GM19238 (cell line): ENCODE data around the gene S100A12.

Experiments used
- DNase-seq: peaks from one replicate; pipeline ENCODE4 v3.0.0; 2011; ENCODE audit warnings: low spot score; ENCODE audit not compliant: insufficient read length

Gene S100A12

DNA sequence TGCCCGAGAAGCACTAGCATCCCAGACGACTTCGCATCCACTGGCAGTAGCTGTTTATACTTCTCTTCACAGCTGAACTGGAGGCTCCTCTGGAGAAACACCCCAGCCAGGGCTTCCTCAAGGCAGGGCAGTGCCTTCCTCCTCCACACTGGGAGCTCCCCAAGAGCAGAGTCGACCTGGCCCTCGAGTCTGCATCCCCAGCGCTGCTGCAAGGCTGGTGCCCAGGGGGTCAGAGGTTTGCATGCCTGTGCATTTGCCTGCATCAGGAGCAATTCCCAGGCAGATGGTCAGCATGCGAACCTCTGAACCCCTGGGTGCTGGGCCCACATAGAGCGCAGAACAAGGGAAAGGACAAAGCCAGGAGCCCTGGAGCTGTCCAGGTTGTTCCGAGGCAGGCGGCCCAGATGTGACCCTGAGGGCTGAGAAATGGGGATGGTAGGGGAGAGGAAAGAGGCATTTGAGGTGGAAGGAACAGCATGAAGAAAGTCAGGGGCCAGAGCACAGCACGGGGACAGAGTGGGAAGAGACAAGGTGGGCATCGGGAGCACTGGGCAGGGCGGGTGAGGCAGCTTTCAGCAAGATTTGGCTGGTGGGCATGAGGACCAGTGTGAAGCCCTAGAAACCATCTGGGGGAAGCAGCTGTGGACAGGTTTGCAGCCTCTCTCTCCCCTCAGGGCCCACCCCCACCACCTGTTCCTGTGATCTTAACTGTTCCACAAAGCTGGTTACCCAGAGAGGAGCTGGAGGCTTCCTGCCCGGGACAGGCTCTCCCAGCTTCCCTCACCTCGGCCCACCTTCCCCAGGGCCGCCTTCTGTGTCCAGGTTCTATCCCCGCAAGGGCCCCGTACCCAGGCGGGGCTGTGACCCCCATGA lies 21.9 kb upstream of the S100A12 start:
- DNase-seq = no peak

DNA sequence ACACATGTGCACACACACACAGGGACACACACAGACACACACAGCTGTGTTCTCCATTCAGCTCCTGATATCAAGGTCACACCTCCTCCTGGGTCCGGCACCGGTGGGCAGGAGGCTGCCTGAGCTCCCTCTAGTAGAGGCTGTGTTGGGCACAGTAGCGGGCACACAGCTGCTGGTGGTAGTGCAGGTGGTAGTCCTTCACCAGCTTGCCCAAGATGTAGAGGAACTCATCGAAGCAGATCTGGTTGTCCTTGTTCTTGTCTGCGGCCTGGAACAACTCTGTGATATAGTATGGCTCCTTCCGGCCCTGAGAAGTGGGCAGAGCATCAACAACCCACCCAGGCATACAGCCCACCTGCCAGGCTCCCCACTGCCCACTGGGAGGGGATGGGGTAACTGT lies 21.0 kb upstream of the S100A12 start:
- no peak for DNase-seq

DNA sequence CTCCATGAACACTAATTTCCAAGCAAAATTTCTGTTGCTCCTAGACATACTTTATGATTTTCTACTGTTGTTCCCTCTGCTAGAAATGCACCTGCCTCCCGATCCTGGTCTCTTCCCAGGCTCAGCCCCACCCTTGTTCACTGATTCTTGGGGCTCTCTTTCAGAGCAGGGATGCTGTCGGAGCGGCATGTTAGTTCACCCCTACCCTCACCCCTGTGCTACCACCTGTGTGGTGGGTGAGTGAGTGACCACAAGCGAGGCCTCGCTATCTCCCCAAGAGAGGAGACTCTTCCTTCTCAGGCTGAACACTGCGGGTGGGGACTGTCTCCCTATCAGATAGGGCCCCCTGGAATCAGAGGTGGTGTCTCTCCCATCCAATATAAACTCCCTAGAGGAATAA lies 20.4 kb upstream of the S100A12 start:
- DNase-seq = no peak

- no peak for DNase-seq
These were observed 19.8 kb upstream of the S100A12 start for GRCh38 chr1:153395136-153395685.

DNA sequence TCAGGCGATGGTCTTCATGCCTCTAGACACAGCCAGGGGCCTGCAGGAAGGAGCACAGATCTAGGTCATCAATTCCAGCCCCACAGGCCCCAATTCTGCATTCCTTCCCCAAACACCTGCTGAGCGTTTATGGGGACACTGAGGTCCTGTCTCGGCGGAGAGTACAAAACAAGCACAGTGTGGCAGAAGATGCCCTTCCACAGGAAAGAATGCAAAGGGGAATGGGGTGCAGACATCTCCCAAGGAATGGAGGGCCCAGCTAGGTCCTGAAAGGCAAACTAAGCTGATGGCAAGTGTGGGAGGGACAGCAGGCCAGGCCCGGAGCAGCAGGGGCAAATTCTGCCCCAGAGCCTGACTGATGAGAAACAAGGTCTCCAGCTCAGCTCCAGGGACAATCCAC lies 19.0 kb upstream of the S100A12 start:
- DNase-seq = no peak

- DNase-seq = no peak
These were observed 18.5 kb upstream of the S100A12 start for GRCh38 chr1:153393926-153394325.

DNA sequence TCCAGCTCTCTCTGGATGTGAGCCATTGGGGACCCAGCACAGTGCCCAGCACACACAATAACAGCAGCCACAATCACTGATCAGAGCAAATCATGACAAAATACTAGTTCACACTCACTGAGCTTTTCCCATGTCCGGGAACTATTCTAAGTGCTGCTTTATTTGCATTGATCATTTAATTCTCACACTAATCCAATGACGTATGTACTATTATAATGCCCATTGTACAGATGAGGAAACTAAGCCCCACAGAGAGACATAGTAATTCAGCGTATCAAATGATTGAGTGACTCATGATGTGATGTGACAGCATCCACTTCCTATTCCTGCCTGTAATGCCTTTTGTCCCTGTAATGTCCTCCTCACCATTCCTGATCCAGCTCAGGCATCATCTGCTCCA lies 17.4 kb upstream of the S100A12 start:
- no peak for DNase-seq

- DNase-seq = no peak
These were observed 16.8 kb upstream of the S100A12 start for GRCh38 chr1:153392258-153392657.

DNA sequence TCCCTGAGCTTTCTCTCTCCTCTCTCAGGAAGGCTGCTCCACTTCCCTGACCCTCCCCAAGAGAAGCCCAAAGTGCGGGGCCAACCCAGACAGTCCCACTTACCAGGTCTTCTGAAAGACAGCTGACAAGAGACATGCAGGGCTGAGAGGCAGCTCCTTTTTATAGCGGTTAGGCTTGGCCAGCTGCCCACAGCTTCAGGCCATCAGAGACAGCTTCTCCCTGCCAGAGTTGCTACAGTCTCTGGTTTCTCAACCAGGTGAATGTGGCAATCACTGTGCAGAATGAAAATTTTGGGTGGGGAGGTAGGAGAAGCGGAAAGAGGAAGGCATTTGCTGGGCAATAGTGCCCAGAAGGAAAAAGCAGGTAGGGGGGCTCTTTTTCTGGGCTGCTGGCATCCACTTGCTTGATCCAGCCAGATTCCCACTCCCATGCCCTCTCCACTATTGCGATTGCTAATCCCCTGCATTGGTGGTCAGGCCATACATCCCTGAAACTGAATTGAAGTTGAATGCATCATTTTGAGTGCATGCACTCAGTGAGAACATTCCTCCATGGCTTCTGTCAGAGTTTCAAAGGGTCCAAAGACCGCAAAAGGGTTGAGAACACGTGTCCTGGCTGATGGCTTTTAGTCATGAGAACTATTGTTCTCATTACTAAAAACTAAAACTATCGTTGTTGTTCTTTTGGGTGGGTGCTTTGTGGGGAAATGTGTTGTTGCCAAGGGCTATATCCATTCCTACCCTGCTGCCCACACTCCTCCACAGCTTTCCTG lies 15.7 kb upstream of the S100A12 start, which contains the start of gene S100A8:
S100A8 (minus strand) TSS at position 136 of the 773 bp plus-strand sequence. CDS start 538 bp downstream, outside the sequence.
- no peak for DNase-seq

- no peak for DNase-seq
These were observed 14.8 kb upstream of the S100A12 start for GRCh38 chr1:153389973-153390879.

- no peak for DNase-seq
These were observed 14.0 kb upstream of the S100A12 start for GRCh38 chr1:153389401-153389800.

- no peak for DNase-seq
These were observed 12.4 kb upstream of the S100A12 start for GRCh38 chr1:153387785-153388184.

DNA sequence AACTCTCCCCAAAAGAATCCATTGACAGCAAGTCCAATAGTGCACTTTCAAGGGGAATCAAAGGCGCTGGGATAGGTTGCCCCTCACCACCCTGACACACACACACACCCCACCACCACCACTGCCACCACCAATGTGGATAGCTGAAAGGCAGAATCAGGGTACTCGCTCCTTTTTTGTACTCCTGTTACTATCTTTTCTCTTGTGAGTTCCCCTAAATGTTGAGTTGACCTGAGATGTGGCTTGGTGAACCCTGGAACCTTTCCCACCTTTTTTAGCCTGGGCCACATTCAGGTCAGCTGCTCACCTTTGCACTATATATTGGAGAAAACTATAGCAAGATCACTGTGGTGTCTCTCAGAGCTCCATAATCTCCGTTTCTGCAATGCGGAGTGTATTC lies 11.6 kb upstream of the S100A12 start:
- no peak for DNase-seq

- no peak for DNase-seq
These were observed 11.1 kb upstream of the S100A12 start for GRCh38 chr1:153386500-153386901.

- DNase-seq = no peak
These were observed 9.6 kb upstream of the S100A12 start for GRCh38 chr1:153384958-153385580.

GRCh38 chr1:153380711-153381110 lies 5.3 kb upstream of the S100A12 start:
- no peak for DNase-seq

- DNase-seq = no peak
These were observed 4.2 kb upstream of the S100A12 start for GRCh38 chr1:153379591-153379990.

DNA sequence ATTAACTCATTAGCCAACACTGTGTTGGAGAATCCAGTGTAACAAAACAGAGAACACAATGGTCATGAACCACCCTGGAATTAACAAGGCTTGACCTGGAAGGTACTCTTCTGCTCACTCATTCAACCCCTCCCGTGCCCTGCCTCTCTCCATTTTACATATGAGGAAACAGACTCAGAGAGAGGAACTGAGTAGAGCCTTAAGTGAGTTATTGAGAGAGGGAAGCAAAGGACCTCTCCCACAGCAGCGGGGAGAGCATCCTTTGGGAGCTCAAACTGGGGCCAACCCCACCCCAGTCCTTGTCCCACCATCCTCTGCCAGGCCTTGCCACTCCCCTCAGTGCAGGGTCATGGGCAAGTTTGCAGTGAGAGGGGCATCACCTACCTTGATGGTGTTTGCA lies 1.4 kb downstream of the S100A12 start:
- DNase-seq = no peak

DNA sequence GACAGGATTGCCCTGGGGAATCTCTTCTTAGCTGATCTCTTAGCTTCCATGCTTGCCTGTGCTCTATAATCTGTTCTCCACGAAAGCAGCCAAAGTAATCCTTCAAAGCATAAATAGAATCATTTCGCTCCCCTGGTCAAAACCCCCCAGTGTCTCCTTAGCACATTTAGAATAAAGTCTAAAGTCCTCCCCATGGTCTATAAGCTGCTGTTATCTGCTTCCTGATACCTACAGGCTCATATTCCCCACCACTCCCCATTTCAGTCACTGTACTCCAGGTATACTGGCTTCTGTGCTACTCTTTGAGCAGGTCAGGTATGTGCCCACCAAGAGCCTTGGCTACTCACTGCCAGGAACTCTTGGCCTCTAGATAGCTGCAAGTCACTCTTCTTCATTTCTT lies 2.9 kb downstream of the S100A12 start:
- DNase-seq = no peak

DNA sequence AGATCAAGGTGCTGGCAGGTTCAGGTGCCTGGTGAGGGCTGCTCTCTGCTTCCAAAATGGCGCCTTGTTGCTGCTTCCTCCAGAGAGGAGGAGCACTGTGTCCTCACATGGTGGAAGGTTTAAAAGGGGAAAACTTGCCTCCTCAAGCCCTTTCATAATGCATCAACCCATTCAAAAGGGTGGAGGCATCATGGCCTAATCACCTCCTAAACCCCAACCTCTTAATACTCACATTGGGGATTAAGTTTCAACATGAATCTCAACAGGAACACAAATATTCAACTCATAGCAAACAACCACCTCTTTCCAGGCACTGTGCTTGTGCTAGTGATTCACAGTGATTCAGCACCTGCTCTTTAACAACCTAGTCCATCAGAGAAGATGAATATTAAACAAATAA lies 4.2 kb downstream of the S100A12 start:
- DNase-seq = no peak

- no peak for DNase-seq
These were observed 5.3 kb downstream of the S100A12 start for GRCh38 chr1:153370146-153370545.
